ENCODE measurements around the gene LAMB1.

- TF ChIP-seq POLR2A (IDR thresholded peaks at IDR 0.05; ENCODE audit: low read length): no peak
- no peak for TF ChIP-seq GATA1 (IDR thresholded peaks at IDR 0.05; ENCODE audit: low read depth, low read length)
These were observed 1.8 kb downstream of the LAMB1 start for GRCh38 chr7:108000875-108001763.

Data from erythroblast (primary cell).